ENCODE measurements around the gene ATG9A.

The ATG9A gene

DNA sequence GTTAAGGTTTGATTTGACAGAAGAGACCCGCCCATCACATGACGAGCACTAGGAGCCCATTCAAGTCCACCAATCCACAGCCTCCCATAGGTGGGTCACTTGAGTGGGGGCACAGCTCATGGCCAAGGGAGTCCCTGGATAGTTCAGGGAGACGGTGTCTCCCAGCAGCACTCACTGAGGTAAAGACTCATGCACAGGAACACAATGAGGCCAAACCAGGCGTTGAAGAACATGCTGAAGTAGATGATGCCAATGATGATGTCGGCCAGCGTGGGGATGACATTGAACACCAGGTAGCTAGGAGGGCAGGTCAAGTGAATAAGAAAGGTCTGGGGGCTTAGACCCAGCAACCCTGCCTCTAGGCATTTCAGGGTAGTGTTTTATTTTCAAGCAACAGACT is 14.7 kb downstream of the ATG9A start:
- Histone ChIP-seq H3K36me3 (replicated peaks; ENCODE audit: insufficient read depth, low read length) (no peaks in the 10 kb centered on the region), H3K27ac (ENCODE audit: low read length) (no peak overlapping the region), H3K9me2 (replicated peaks; ENCODE audit: insufficient read depth, low read length) (no peaks in the 10 kb centered on the region), H3K4me1 (ENCODE audit: low read length) (peaks cover 13% of the 10 kb centered on the region), H2AFZ (ENCODE audit: low read length) (no peak overlapping the region), H3K27me3 (replicated peaks; ENCODE audit: insufficient read depth, low read length) (no peaks in the 10 kb centered on the region), H3K9ac (ENCODE audit: low read length) (no peak overlapping the region), H3K4me3 (ENCODE audit: low read length) (no peak overlapping the region), H3K4me2 (ENCODE audit: low read depth, low read length) (no peak overlapping the region), H3K9me3 (replicated peaks; ENCODE audit: insufficient read depth, low read length) (no peaks in the 10 kb centered on the region), H3K79me2 (ENCODE audit: low read length) (peaks cover 6% of the 10 kb centered on the region; the same call in 1 of the 2 replicates), H3F3A (ENCODE audit: insufficient read depth, low read length) (peaks cover 17% of the 10 kb centered on the region; the same call in 1 of the 2 replicates), H4K20me1 (ENCODE audit: insufficient read depth, low read length) (no peaks in the 10 kb centered on the region)
- no peak for DNase-seq
- TF ChIP-seq, protein P1, sequence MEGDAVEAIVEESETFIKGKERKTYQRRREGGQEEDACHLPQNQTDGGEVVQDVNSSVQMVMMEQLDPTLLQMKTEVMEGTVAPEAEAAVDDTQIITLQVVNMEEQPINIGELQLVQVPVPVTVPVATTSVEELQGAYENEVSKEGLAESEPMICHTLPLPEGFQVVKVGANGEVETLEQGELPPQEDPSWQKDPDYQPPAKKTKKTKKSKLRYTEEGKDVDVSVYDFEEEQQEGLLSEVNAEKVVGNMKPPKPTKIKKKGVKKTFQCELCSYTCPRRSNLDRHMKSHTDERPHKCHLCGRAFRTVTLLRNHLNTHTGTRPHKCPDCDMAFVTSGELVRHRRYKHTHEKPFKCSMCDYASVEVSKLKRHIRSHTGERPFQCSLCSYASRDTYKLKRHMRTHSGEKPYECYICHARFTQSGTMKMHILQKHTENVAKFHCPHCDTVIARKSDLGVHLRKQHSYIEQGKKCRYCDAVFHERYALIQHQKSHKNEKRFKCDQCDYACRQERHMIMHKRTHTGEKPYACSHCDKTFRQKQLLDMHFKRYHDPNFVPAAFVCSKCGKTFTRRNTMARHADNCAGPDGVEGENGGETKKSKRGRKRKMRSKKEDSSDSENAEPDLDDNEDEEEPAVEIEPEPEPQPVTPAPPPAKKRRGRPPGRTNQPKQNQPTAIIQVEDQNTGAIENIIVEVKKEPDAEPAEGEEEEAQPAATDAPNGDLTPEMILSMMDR (IDR thresholded peaks at IDR 0.05; ENCODE audit: low read length): no peak
- TF ChIP-seq EZH2 (optimal IDR thresholded peaks at IDR 0.05; ENCODE audit: low read depth, low read length): no peak
- TF ChIP-seq EZH2phosphoT487 (IDR thresholded peaks at IDR 0.05; ENCODE audit: low read length): no peak

DNA sequence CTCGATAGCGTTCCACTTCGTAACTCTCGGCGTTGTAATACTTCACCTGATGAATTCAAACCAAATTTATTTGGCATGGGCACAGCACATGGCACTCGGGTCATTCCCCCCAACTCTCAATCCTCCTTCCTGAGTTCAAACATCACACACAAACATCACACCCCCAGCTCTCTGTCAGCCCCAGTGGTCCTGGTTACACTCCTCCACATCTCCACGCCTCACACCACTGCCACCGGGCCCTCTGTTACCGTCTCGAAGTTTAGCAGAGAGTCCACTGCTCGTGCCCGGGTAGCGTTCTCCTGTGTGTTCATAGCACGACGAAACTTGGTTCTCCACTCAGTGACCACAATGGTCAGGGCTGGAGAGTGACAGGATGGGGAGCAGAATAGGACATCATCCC is 15.3 kb downstream of the ATG9A start:
- peaks cover 10% of the 10 kb centered on the region for H3K4me1 ChIP-seq (ENCODE audit: low read length)
- peaks cover 6% of the 10 kb centered on the region; the same call in 1 of the 2 replicates for H3K79me2 ChIP-seq (ENCODE audit: low read length)
- no peak overlapping the region for H3K4me2 ChIP-seq (ENCODE audit: low read depth, low read length)
- no peaks in the 10 kb centered on the region for H3K27me3 ChIP-seq (replicated peaks; ENCODE audit: insufficient read depth, low read length)
- H3K9ac ChIP-seq (ENCODE audit: low read length): no peak overlapping the region
- no peak overlapping the region for H3K4me3 ChIP-seq (ENCODE audit: low read length)
- H3K9me3 ChIP-seq (replicated peaks; ENCODE audit: insufficient read depth, low read length): no peaks in the 10 kb centered on the region
- peaks cover 12% of the 10 kb centered on the region; the same call in 1 of the 2 replicates for H3F3A ChIP-seq (ENCODE audit: insufficient read depth, low read length)
- no peaks in the 10 kb centered on the region for H3K36me3 ChIP-seq (replicated peaks; ENCODE audit: insufficient read depth, low read length)
- DNase-seq: no peak
- no peaks in the 10 kb centered on the region for H4K20me1 ChIP-seq (ENCODE audit: insufficient read depth, low read length)
- TF ChIP-seq EZH2 (optimal IDR thresholded peaks at IDR 0.05; ENCODE audit: low read depth, low read length) (no peak), EZH2phosphoT487 (IDR thresholded peaks at IDR 0.05; ENCODE audit: low read length) (no peak)
- TF ChIP-seq, protein P1 (IDR thresholded peaks at IDR 0.05; ENCODE audit: low read length): no peak
- no peak overlapping the region for H2AFZ ChIP-seq (ENCODE audit: low read length)
- H3K27ac ChIP-seq (ENCODE audit: low read length): no peak overlapping the region
- H3K9me2 ChIP-seq (replicated peaks; ENCODE audit: insufficient read depth, low read length): no peaks in the 10 kb centered on the region

DNA sequence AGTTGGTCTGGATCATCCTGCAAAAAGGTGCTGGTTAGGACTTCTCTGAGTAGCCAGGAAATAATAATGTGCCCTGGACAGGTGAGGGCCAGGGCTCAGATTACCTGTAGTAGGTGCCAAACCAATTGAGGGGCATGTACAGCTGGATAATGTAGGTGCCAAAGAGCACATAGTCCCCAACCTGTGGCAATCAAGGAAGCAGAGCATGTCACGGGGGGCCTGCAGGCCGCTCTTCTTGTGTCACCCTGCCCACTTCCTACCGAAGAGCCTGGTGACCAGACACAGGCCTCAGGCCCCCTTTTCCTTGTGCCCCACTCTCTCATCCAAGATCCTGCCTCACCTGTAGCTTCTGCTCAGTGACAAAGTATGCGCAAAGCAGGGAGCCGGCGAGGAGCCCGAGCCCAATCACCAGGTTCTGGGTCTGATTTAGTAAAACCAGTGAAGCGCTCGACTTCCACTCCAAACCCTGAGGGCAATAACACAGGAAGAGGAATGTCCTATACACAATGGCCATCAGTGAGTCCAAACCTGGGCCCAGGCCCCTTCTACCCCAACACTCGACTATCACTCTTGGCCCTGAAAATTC is 15.9 kb downstream of the ATG9A start:
- no peak for DNase-seq
- Histone ChIP-seq H3K27me3 (replicated peaks; ENCODE audit: insufficient read depth, low read length) (no peaks in the 10 kb centered on the region), H3F3A (ENCODE audit: insufficient read depth, low read length) (peaks cover 10% of the 10 kb centered on the region; the same call in 1 of the 2 replicates), H3K4me3 (ENCODE audit: low read length) (no peak overlapping the region), H2AFZ (ENCODE audit: low read length) (no peak overlapping the region), H3K36me3 (replicated peaks; ENCODE audit: insufficient read depth, low read length) (no peaks in the 10 kb centered on the region), H3K9me3 (replicated peaks; ENCODE audit: insufficient read depth, low read length) (no peaks in the 10 kb centered on the region), H3K4me2 (ENCODE audit: low read depth, low read length) (no peak overlapping the region), H4K20me1 (ENCODE audit: insufficient read depth, low read length) (no peaks in the 10 kb centered on the region), H3K79me2 (ENCODE audit: low read length) (peaks cover 6% of the 10 kb centered on the region; the same call in 1 of the 2 replicates), H3K9ac (ENCODE audit: low read length) (no peak overlapping the region), H3K27ac (ENCODE audit: low read length) (no peak overlapping the region), H3K4me1 (ENCODE audit: low read length) (peaks cover 9% of the 10 kb centered on the region), H3K9me2 (replicated peaks; ENCODE audit: insufficient read depth, low read length) (no peaks in the 10 kb centered on the region)
- TF ChIP-seq, protein P1 (IDR thresholded peaks at IDR 0.05; ENCODE audit: low read length): no peak
- TF ChIP-seq EZH2 (optimal IDR thresholded peaks at IDR 0.05; ENCODE audit: low read depth, low read length) (no peak), EZH2phosphoT487 (IDR thresholded peaks at IDR 0.05; ENCODE audit: low read length) (no peak)

Data from MM.1S (cell line).